ENCODE data around the gene NQO2. TPM values are rescaled to one million over a fixed set of nuclear protein-coding genes. Genes with fewer than 3 reads are reported as not detected.
A peak's percentile ranks its signal among the peaks of the same experiment; 100 is the strongest.
"Not testable (repeated sequence)": the region's sequence is repeated elsewhere in the genome, so short reads cannot be mapped to it uniquely, and the experiment has no call there.

NQO2 gene
- polyA plus RNA-seq, 1 donor from 2014 or later, result 33.2 TPM

DNA sequence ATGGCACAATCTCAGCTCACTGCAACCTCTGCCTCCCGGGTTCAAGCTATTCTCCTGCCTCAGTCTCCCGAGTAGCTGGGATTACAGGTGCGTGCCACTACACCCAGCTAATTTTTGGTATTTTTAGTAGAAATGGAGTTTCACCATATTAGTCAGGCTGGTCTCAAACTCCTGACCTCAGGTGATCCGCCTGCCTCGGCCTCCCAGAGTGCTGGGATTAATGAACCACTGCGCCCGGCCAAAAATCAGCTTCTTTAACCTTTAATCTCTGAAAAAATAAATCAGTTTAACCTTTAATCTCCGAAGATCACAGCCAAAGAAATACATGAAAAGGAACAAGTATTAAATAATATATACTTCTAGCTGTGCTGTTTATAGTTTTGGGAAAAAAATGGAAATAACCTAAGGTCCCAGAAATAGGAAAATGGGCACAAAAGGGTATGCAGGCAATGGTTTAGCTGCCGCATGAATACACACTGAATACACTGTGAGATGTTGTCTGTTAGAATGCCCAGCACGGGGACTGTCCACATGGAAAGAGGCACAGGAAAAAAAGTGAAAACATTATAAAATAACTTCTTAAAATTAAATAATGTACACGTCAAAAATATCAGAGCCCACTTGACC is 1.6 kb downstream of the NQO2 start:
- no peak for TF ChIP-seq SMC3 (conservative IDR thresholded peaks at IDR 0.05; ENCODE audit: poor library complexity)
- TF ChIP-seq, protein P1, sequence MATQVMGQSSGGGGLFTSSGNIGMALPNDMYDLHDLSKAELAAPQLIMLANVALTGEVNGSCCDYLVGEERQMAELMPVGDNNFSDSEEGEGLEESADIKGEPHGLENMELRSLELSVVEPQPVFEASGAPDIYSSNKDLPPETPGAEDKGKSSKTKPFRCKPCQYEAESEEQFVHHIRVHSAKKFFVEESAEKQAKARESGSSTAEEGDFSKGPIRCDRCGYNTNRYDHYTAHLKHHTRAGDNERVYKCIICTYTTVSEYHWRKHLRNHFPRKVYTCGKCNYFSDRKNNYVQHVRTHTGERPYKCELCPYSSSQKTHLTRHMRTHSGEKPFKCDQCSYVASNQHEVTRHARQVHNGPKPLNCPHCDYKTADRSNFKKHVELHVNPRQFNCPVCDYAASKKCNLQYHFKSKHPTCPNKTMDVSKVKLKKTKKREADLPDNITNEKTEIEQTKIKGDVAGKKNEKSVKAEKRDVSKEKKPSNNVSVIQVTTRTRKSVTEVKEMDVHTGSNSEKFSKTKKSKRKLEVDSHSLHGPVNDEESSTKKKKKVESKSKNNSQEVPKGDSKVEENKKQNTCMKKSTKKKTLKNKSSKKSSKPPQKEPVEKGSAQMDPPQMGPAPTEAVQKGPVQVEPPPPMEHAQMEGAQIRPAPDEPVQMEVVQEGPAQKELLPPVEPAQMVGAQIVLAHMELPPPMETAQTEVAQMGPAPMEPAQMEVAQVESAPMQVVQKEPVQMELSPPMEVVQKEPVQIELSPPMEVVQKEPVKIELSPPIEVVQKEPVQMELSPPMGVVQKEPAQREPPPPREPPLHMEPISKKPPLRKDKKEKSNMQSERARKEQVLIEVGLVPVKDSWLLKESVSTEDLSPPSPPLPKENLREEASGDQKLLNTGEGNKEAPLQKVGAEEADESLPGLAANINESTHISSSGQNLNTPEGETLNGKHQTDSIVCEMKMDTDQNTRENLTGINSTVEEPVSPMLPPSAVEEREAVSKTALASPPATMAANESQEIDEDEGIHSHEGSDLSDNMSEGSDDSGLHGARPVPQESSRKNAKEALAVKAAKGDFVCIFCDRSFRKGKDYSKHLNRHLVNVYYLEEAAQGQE (IDR thresholded peaks at IDR 0.05; ENCODE audit: borderline replicate concordance), result no peak
- TF ChIP-seq EZH2 (IDR thresholded peaks at IDR 0.05; ENCODE audit: borderline replicate concordance, insufficient read depth, low read length, poor library complexity, severe bottlenecking), result no peak
- no peak for TF ChIP-seq EP300 (conservative IDR thresholded peaks at IDR 0.05; ENCODE audit: poor library complexity, severe bottlenecking)
- no peak for TF ChIP-seq TAF1 (IDR thresholded peaks at IDR 0.05; ENCODE audit: low read depth)
- no peak for TF ChIP-seq MXI1 (conservative IDR thresholded peaks at IDR 0.05; ENCODE audit: poor library complexity, severe bottlenecking)
- TF ChIP-seq RAD21 (conservative IDR thresholded peaks at IDR 0.05), result no peak
- TF ChIP-seq, protein P2, sequence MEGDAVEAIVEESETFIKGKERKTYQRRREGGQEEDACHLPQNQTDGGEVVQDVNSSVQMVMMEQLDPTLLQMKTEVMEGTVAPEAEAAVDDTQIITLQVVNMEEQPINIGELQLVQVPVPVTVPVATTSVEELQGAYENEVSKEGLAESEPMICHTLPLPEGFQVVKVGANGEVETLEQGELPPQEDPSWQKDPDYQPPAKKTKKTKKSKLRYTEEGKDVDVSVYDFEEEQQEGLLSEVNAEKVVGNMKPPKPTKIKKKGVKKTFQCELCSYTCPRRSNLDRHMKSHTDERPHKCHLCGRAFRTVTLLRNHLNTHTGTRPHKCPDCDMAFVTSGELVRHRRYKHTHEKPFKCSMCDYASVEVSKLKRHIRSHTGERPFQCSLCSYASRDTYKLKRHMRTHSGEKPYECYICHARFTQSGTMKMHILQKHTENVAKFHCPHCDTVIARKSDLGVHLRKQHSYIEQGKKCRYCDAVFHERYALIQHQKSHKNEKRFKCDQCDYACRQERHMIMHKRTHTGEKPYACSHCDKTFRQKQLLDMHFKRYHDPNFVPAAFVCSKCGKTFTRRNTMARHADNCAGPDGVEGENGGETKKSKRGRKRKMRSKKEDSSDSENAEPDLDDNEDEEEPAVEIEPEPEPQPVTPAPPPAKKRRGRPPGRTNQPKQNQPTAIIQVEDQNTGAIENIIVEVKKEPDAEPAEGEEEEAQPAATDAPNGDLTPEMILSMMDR (IDR thresholded peaks at IDR 0.05; ENCODE audit: poor library complexity, severe bottlenecking), result no peak
- H3K79me2 ChIP-seq (replicated peaks; ENCODE audit: insufficient read depth, low read length), result no peaks in the 10 kb centered on the region
- no peaks in the 10 kb centered on the region for H3K36me3 ChIP-seq (ENCODE audit: insufficient read depth, low read length)
- H3F3A ChIP-seq (ENCODE audit: insufficient read depth, low read length, poor library complexity, severe bottlenecking), result no peaks in the 10 kb centered on the region
- H2AFZ ChIP-seq (ENCODE audit: low read depth, low read length), result no peak overlapping the region
- H4K20me1 ChIP-seq (ENCODE audit: insufficient read depth), result no peaks in the 10 kb centered on the region
- H3K9ac ChIP-seq (ENCODE audit: low read length), result no peak overlapping the region
- no peak overlapping the region for H3K27ac ChIP-seq (ENCODE audit: low read length)
- no peak overlapping the region for H3K4me3 ChIP-seq (ENCODE audit: low read length)
- no peaks in the 10 kb centered on the region for H3K9me2 ChIP-seq (ENCODE audit: insufficient read depth, low read length)
- H3K9me3 ChIP-seq (ENCODE audit: low read length), result no peaks in the 10 kb centered on the region
- H3K4me2 ChIP-seq (ENCODE audit: low read length), result no peak overlapping the region
- no peaks in the 10 kb centered on the region for H3K27me3 ChIP-seq (ENCODE audit: insufficient read depth, low read depth, low read length)

DNA sequence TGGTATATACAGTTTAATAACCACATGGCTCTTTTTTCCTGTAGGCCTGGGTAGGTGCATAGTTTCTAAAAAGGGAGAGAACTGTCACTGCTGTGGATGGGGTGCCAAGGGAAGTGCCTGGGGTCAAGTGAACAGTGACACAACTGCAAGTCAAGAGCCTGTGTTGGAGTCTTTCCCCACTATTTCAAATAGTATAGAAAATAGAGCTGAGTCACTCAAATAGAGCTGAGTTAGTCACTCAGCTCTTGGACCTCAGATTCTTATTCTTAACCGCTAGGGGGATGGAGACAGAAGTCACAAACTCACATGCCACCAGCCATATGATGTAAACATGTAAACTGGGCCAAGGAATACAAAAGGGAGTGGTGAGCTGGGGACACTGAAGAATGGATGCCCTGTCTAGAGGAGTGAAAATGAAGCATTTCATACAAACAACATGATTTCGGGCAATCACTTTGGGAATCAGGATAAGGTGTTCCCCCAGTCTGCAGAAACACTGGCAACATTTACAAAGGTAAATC is 2.1 kb downstream of the NQO2 start:
- Histone ChIP-seq H2AFZ (ENCODE audit: low read depth, low read length) (no peak overlapping the region), H3K4me2 (ENCODE audit: low read length) (no peak overlapping the region), H4K20me1 (ENCODE audit: insufficient read depth) (no peaks in the 10 kb centered on the region), H3K9me2 (ENCODE audit: insufficient read depth, low read length) (no peaks in the 10 kb centered on the region), H3K36me3 (ENCODE audit: insufficient read depth, low read length) (no peaks in the 10 kb centered on the region), H3K4me3 (ENCODE audit: low read length) (no peak overlapping the region), H3K79me2 (replicated peaks; ENCODE audit: insufficient read depth, low read length) (no peaks in the 10 kb centered on the region), H3K9me3 (ENCODE audit: low read length) (no peaks in the 10 kb centered on the region), H3K27ac (ENCODE audit: low read length) (no peak overlapping the region), H3K27me3 (ENCODE audit: insufficient read depth, low read depth, low read length) (no peaks in the 10 kb centered on the region), H3K9ac (ENCODE audit: low read length) (no peak overlapping the region), H3F3A (ENCODE audit: insufficient read depth, low read length, poor library complexity, severe bottlenecking) (no peaks in the 10 kb centered on the region)
- TF ChIP-seq MXI1 (conservative IDR thresholded peaks at IDR 0.05; ENCODE audit: poor library complexity, severe bottlenecking), result no peak
- TF ChIP-seq, protein P2 (IDR thresholded peaks at IDR 0.05; ENCODE audit: poor library complexity, severe bottlenecking), result peak; percentile 34

DNA sequence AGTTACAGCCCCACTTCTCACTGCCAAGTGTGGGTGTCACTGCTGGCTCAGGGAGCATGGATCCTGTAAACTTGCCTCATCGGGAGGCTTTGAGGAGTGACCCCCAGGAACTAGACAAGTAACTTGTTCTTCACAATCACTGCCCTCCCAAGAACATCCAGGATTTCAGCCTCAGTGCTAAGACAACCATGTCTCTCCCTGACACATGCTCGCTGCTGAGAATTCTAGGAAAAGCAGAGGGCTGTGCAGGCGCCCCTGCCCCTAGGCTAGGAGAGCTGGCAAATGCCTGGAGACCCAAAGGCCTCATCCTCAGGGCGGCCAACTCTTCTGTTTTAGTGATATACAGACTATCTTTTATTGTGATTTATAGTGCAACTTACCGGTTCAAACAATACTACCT is 3.5 kb downstream of the NQO2 start:
- not testable (repeated sequence) for H2AFZ ChIP-seq (ENCODE audit: low read depth, low read length); H3K9ac ChIP-seq (ENCODE audit: low read length); H4K20me1 ChIP-seq (ENCODE audit: insufficient read depth); H3K27me3 ChIP-seq (ENCODE audit: insufficient read depth, low read depth, low read length); H3K9me2 ChIP-seq (ENCODE audit: insufficient read depth, low read length); H3K27ac ChIP-seq (ENCODE audit: low read length); H3K9me3 ChIP-seq (ENCODE audit: low read length); H3K79me2 ChIP-seq (replicated peaks; ENCODE audit: insufficient read depth, low read length); H3K4me2 ChIP-seq (ENCODE audit: low read length); H3K4me3 ChIP-seq (ENCODE audit: low read length); H3F3A ChIP-seq (ENCODE audit: insufficient read depth, low read length, poor library complexity, severe bottlenecking); H3K36me3 ChIP-seq (ENCODE audit: insufficient read depth, low read length)

All from neural cell (in vitro differentiated cells).